Endothelial cell of umbilical vein (primary cell): ENCODE results near the gene DOK1. TPM values are rescaled to one million over a fixed set of nuclear protein-coding genes. Genes with fewer than 3 reads are reported as not detected.

ENCODE experiments used
- BruUV-seq: library from RNA; stranded (reverse); fragments of 400-500 nt; replicated peaks from 2 replicates; lab custom pipeline; 2021; lab: Mats Ljungman, UMichigan
- CTCF ChIA-PET: fragments of 300-600, 350-600 bp; sonication (Branson Sonifier 250); formaldehyde crosslinking; loops from one replicate; lab custom pipeline; 2021; ENCODE audit warnings: antibody characterized with exemption, inconsistent platforms; lab: Charles Lee
- POLR2A ChIA-PET: fragments of 300-600, 350-600 bp; sonication (Branson Sonifier 250); formaldehyde crosslinking; loops from one replicate; lab custom pipeline; 2021; ENCODE audit warnings: antibody characterized with exemption, inconsistent platforms; lab: Charles Lee
- DNase-seq: peaks from one replicate; pipeline ENCODE4 v3.0.0-alpha.2; 2011; ENCODE audit warnings: low read depth, low spot score
- FAIRE-seq: peaks from 2 replicates; lab custom pipeline; 2011; peaks lifted over from hg19 to GRCh38; lab: Jason Lieb, UNC
- H2AFZ ChIP-seq: 2 replicates; pipeline ENCODE4 v1.6.0; 2012; ENCODE audit warnings: low read depth, low read length, control low read depth, inconsistent platforms
- H3K27ac ChIP-seq: 2 replicates; pipeline ENCODE4 v1.5.1; 2011; ENCODE audit warnings: low read depth, mild to moderate bottlenecking, control low read depth, low read length, moderate library complexity; ENCODE audit not compliant: insufficient read depth
- H3K27me3 ChIP-seq, 2 experiments: 2 replicates each; pipeline versions ENCODE4 v1.6.0 to v1.6.1; 2011; ENCODE audit warnings: low read length in 2 of 2, mixed read lengths in 1 of 2; ENCODE audit not compliant: control insufficient read depth in 2 of 2, insufficient read depth in 2 of 2
- H3K36me3 ChIP-seq, 2 experiments: 2 replicates in 1 of 2; 3 replicates in 1 of 2; pipeline ENCODE4 v1.5.1; 2011; ENCODE audit warnings: low read length in 2 of 2, mild to moderate bottlenecking in 1 of 2, moderate library complexity in 1 of 2; ENCODE audit not compliant: control insufficient read depth in 2 of 2, insufficient read depth in 2 of 2; ENCODE audit errors: extremely low read depth in 1 of 2
- H3K4me1 ChIP-seq: 3 replicates; pipeline ENCODE4 v1.5.1; 2011; ENCODE audit warnings: mild to moderate bottlenecking, low read length; ENCODE audit not compliant: control insufficient read depth, insufficient read depth; ENCODE audit errors: extremely low read depth
- H3K4me2 ChIP-seq: 2 replicates; pipeline ENCODE4 v1.6.1; 2011; ENCODE audit warnings: low read length, control low read depth, mixed read lengths; ENCODE audit not compliant: insufficient read depth
- H3K4me3 ChIP-seq, 3 experiments: fragments of 200-600 bp in 1 of 3; sonication (generic), shearing (Covaris generic) in 1 of 3; replicated peaks in 1 of 3; 2 replicates each; pipeline ENCODE4 v1.5.1; 2011 to 2016; ENCODE audit warnings: control low read depth in 3 of 3, low read length in 3 of 3, mild to moderate bottlenecking in 2 of 3, inconsistent platforms in 1 of 3, low read depth in 1 of 3, moderate library complexity in 1 of 3; ENCODE audit not compliant: insufficient read depth in 1 of 3
- H3K79me2 ChIP-seq: 2 replicates; pipeline ENCODE4 v1.6.0; 2012; ENCODE audit warnings: low read length, inconsistent platforms; ENCODE audit not compliant: control insufficient read depth, insufficient read depth
- H3K9ac ChIP-seq: replicated peaks from 2 replicates; pipeline ENCODE3; 2011; ENCODE audit warnings: low read length, control low read depth; ENCODE audit not compliant: insufficient read depth; ENCODE audit errors: extremely low read depth
- H3K9me1 ChIP-seq: replicated peaks from 3 replicates; pipeline ENCODE4 v1.6.0; 2011; ENCODE audit warnings: mild to moderate bottlenecking, low read length; ENCODE audit not compliant: control insufficient read depth, insufficient read depth; ENCODE audit errors: extremely low read depth
- H3K9me3 ChIP-seq: replicated peaks from 2 replicates; pipeline ENCODE4 v1.5.1; 2012; ENCODE audit warnings: low read length, inconsistent platforms; ENCODE audit not compliant: control insufficient read depth, insufficient read depth
- H4K20me1 ChIP-seq: replicated peaks from 2 replicates; pipeline ENCODE3; 2011; ENCODE audit warnings: mild to moderate bottlenecking, low read length; ENCODE audit not compliant: control insufficient read depth, insufficient read depth; ENCODE audit errors: extremely low read depth
- EZH2 ChIP-seq: IDR thresholded peaks from 2 replicates; pipeline ENCODE4 v1.6.1; 2012; ENCODE audit warnings: borderline replicate concordance, low read depth, mild to moderate bottlenecking, moderate library complexity, low read length, inconsistent platforms; ENCODE audit not compliant: severe bottlenecking
- GATA2 ChIP-seq: IDR thresholded peaks from 2 replicates; pipeline ENCODE4 v1.7.0; 2011; ENCODE audit warnings: low read depth, mild to moderate bottlenecking, moderate library complexity, mixed read lengths, low read length; ENCODE audit not compliant: insufficient read length, insufficient read depth
- JUN ChIP-seq: IDR thresholded peaks from 2 replicates; pipeline ENCODE4 v1.6.1; 2011; ENCODE audit warnings: borderline replicate concordance, low read depth; ENCODE audit not compliant: insufficient read length, insufficient read depth
- MAX ChIP-seq: IDR thresholded peaks from 2 replicates; pipeline ENCODE4 v1.6.1; 2011; ENCODE audit not compliant: insufficient read depth, insufficient read length
- MYC ChIP-seq: IDR thresholded peaks from one replicate; pipeline ENCODE4 v1.6.1; 2011; ENCODE audit warnings: mild to moderate bottlenecking, low read depth, low read length
- POLR2A ChIP-seq: IDR thresholded peaks from 2 replicates; pipeline ENCODE4 v1.6.1; 2012; ENCODE audit warnings: low read depth, mild to moderate bottlenecking, control low read depth, low read length
- POLR2AphosphoS5 ChIP-seq: IDR thresholded peaks from 2 replicates; pipeline ENCODE4 v1.6.1; 2012; ENCODE audit warnings: low read depth, mild to moderate bottlenecking, control low read depth, low read length, moderate library complexity; ENCODE audit not compliant: insufficient read depth
- dilution Hi-C: fragments of 300-500 bp; cut with MboI; formaldehyde crosslinking; loops from one replicate; pipeline ENCODE4 v1.15.0; 2019; ENCODE audit warnings: low sequenced_read_pairs; ENCODE audit not compliant: extremely low pct_ligation_motif_present
- intact Hi-C: fragments of 100-400 bp; cut with micrococcal nuclease; formaldehyde crosslinking; loops from one replicate; pipeline ENCODE4 v1.10.0; 2022
- polyA plus RNA-seq, 4 experiments: library from polyadenylated mRNA; depleted of rRNA in 3 of 4; stranded (reverse) in 3 of 4; unstranded in 1 of 4; fragments of >200 nt; gene quantifications; 2 replicates each; pipeline versions ENCODE4 v1.2.1 to v1.2.3, GENCODE V29; 2011 to 2012; ENCODE audit warnings: missing spikeins in 1 of 4
- total RNA-seq: library from RNA; stranded (reverse); gene quantifications from 2 replicates; pipeline ENCODE4 v1.2.3, GENCODE V29; 2021
- TF ChIP-seq, protein P1 (sequence below), 2 donors: IDR thresholded peaks; 1 replicate in 1 of 2; 2 replicates in 1 of 2; pipeline ENCODE4 v1.5.1; 2011; ENCODE audit warnings: low read length in 2 of 2, mild to moderate bottlenecking in 2 of 2, moderate library complexity in 2 of 2, control low read depth in 1 of 2, inconsistent platforms in 1 of 2, low read depth in 1 of 2; ENCODE audit not compliant: insufficient read depth in 1 of 2; ENCODE audit errors: extremely low read depth in 1 of 2

The DOK1 gene
- total and polyA plus RNA-seq, 2 donors (not counting 3 experiments of a cell fraction or from before 2014, with no cell fraction given): 10.4 to 12.7 TPM

GRCh38 chr2:74606927-74607326, 52.4 kb downstream of the DOK1 start:
- no peak for TF ChIP-seq GATA2
- TF ChIP-seq POLR2AphosphoS5: no peak
- no peak for TF ChIP-seq MYC
- TF ChIP-seq POLR2A: no peak
- no peak for TF ChIP-seq EZH2
- TF ChIP-seq MAX: no peak
- TF ChIP-seq, protein P1, sequence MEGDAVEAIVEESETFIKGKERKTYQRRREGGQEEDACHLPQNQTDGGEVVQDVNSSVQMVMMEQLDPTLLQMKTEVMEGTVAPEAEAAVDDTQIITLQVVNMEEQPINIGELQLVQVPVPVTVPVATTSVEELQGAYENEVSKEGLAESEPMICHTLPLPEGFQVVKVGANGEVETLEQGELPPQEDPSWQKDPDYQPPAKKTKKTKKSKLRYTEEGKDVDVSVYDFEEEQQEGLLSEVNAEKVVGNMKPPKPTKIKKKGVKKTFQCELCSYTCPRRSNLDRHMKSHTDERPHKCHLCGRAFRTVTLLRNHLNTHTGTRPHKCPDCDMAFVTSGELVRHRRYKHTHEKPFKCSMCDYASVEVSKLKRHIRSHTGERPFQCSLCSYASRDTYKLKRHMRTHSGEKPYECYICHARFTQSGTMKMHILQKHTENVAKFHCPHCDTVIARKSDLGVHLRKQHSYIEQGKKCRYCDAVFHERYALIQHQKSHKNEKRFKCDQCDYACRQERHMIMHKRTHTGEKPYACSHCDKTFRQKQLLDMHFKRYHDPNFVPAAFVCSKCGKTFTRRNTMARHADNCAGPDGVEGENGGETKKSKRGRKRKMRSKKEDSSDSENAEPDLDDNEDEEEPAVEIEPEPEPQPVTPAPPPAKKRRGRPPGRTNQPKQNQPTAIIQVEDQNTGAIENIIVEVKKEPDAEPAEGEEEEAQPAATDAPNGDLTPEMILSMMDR (IDR thresholded peaks at IDR 0.05; ENCODE audit: extremely low read depth in 1 of 2, insufficient read depth in 1 of 2, low read depth in 1 of 2, low read length in 2 of 2): no peak
- no peak for TF ChIP-seq JUN
- DNase-seq (no peak), FAIRE-seq (no peak)
- no TSS peak for BruUV-seq
- Histone ChIP-seq H4K20me1 (no peaks in the 10 kb centered on the region), H3K9ac (no peak overlapping the region), H3K4me1 (no peaks in the 10 kb centered on the region), H3K36me3 (no peaks in the 10 kb centered on the region), H2AFZ (no peak overlapping the region), H3K4me3 (no peak overlapping the region), H3K4me2 (no peak overlapping the region), H3K79me2 (no peaks in the 10 kb centered on the region), H3K9me3 (no peaks in the 10 kb centered on the region), H3K9me1 (no peaks in the 10 kb centered on the region), H3K27ac (no peak overlapping the region), H3K27me3 (peaks cover 6 to 36% of the 10 kb centered on the region in 2 experiments)
- dilution Hi-C loops: no loop called here
- ChIA-PET POLR2A (no interaction called here), CTCF (no interaction called here)
- intact Hi-C loops: no loop called here

Other genes starting within 250 kb of the DOK1 start
- 0.97 and 1.2 TPM in 2 replicates for gene SLC4A5, start 211.3 kb upstream of the DOK1 start, total RNA-seq
- gene SLC4A5, start 211.3 kb upstream of the DOK1 start, polyA plus RNA-seq: 0.12 and 0.21 TPM in 2 replicates
- 165 and 170 TPM in 2 replicates for gene DCTN1, start 174.4 kb upstream of the DOK1 start, total RNA-seq
- gene DCTN1, start 174.4 kb upstream of the DOK1 start, polyA plus RNA-seq: 120 and 130 TPM in 2 replicates
- gene C2orf81, start 133.1 kb upstream of the DOK1 start, total RNA-seq: 0.51 and 0.71 TPM in 2 replicates
- gene C2orf81, start 133.1 kb upstream of the DOK1 start, polyA plus RNA-seq: 0.16 and 0.17 TPM in 2 replicates
- gene WDR54, start 133.0 kb upstream of the DOK1 start, total RNA-seq: 21.7 and 24.9 TPM in 2 replicates
- 46.3 and 53.0 TPM in 2 replicates for gene WDR54, start 133.0 kb upstream of the DOK1 start, polyA plus RNA-seq
- 19.8 and 20.0 TPM in 2 replicates for gene RTKN, start 112.8 kb upstream of the DOK1 start, total RNA-seq
- gene RTKN, start 112.8 kb upstream of the DOK1 start, polyA plus RNA-seq: 20.7 and 27.5 TPM in 2 replicates
- 24.2 and 28.1 TPM in 2 replicates for gene INO80B, start 99.6 kb upstream of the DOK1 start, total RNA-seq
- gene INO80B, start 99.6 kb upstream of the DOK1 start, polyA plus RNA-seq: 14.1 and 15.1 TPM in 2 replicates
- gene WBP1, start 96.3 kb upstream of the DOK1 start, total RNA-seq: 44.5 and 50.5 TPM in 2 replicates
- 209 and 241 TPM in 2 replicates for gene WBP1, start 96.3 kb upstream of the DOK1 start, polyA plus RNA-seq
- gene MOGS, start 89.3 kb upstream of the DOK1 start, total RNA-seq: 78.3 and 79.9 TPM in 2 replicates
- gene MOGS, start 89.3 kb upstream of the DOK1 start, polyA plus RNA-seq: 75.9 and 88.0 TPM in 2 replicates
- gene MRPL53, start 82.0 kb upstream of the DOK1 start, total RNA-seq: 69.7 and 70.4 TPM in 2 replicates
- gene MRPL53, start 82.0 kb upstream of the DOK1 start, polyA plus RNA-seq: 68.7 and 107 TPM in 2 replicates
- gene CCDC142, start 71.7 kb upstream of the DOK1 start, total RNA-seq: 20.3 and 23.8 TPM in 2 replicates
- gene CCDC142, start 71.7 kb upstream of the DOK1 start, polyA plus RNA-seq: 12.8 and 13.5 TPM in 2 replicates
- 20.1 and 21.8 TPM in 2 replicates for gene TTC31, start 71.6 kb upstream of the DOK1 start, total RNA-seq
- 24.1 and 24.8 TPM in 2 replicates for gene TTC31, start 71.6 kb upstream of the DOK1 start, polyA plus RNA-seq
- gene LBX2, start 55.1 kb upstream of the DOK1 start, total RNA-seq: 3.8 and 4.3 TPM in 2 replicates
- gene LBX2, start 55.1 kb upstream of the DOK1 start, polyA plus RNA-seq: 2.8 and 4.0 TPM in 2 replicates
- gene PCGF1, start 47.0 kb upstream of the DOK1 start, total RNA-seq: 17.4 and 21.0 TPM in 2 replicates
- 17.4 and 19.2 TPM in 2 replicates for gene PCGF1, start 47.0 kb upstream of the DOK1 start, polyA plus RNA-seq
- not detected in 2 replicates for gene TLX2, start 40.3 kb upstream of the DOK1 start, total RNA-seq
- not detected in 2 replicates for gene TLX2, start 40.3 kb upstream of the DOK1 start, polyA plus RNA-seq
- gene DQX1, start 28.5 kb upstream of the DOK1 start, total RNA-seq: 0.44 and 0.69 TPM in 2 replicates
- 0.03 and 0.06 TPM in 2 replicates for gene DQX1, start 28.5 kb upstream of the DOK1 start, polyA plus RNA-seq
- gene AUP1, start 25.0 kb upstream of the DOK1 start, total RNA-seq: 103 and 109 TPM in 2 replicates
- gene AUP1, start 25.0 kb upstream of the DOK1 start, polyA plus RNA-seq: 187 and 203 TPM in 2 replicates
- gene HTRA2, start 24.8 kb upstream of the DOK1 start, total RNA-seq: 32.6 and 34.3 TPM in 2 replicates
- gene HTRA2, start 24.8 kb upstream of the DOK1 start, polyA plus RNA-seq: 52.8 and 54.1 TPM in 2 replicates
- 0.95 and 0.97 TPM in 2 replicates for gene LOXL3, start 778 bp upstream of the DOK1 start, total RNA-seq
- gene LOXL3, start 778 bp upstream of the DOK1 start, polyA plus RNA-seq: 1.1 and 1.3 TPM in 2 replicates
- gene M1AP, start 93.6 kb downstream of the DOK1 start, total RNA-seq: not detected in 2 replicates
- gene M1AP, start 93.6 kb downstream of the DOK1 start, polyA plus RNA-seq: 0.04 TPM in 1 of 2 replicates, not detected in the other
- 5.9 and 6.0 TPM in 2 replicates for gene SEMA4F, start 99.5 kb downstream of the DOK1 start, total RNA-seq
- 4.9 and 5.3 TPM in 2 replicates for gene SEMA4F, start 99.5 kb downstream of the DOK1 start, polyA plus RNA-seq